DMS153 treated with DMSO at 0.1 percent for 48 hours (cell line): ENCODE measurements around the gene NAGK.
"Not testable (repeated sequence)": the region's sequence is repeated elsewhere in the genome, so short reads cannot be mapped to it uniquely, and the experiment has no call there.

Experiments
- DNase-seq: peaks from one replicate; lab custom pipeline; 2025; ENCODE audit not compliant: unreplicated experiment; lab: John Stamatoyannopoulos, UW

The NAGK gene

GRCh38 chr2:71068218-71069035, at the start of gene NAGK:
Gene NAGK, plus strand, starts transcription at chr2:71068648. Its CDS starts 36 bp downstream, at chr2:71068684.
- peak; percentile 94 for DNase-seq

GRCh38 chr2:71019989-71020388, 48.5 kb upstream of the NAGK start:
- not testable (repeated sequence) for DNase-seq

- DNase-seq: not testable (repeated sequence)
These were observed 47.1 kb upstream of the NAGK start for GRCh38 chr2:71021394-71021793.

GRCh38 chr2:71023553-71024243, 44.8 kb upstream of the NAGK start:
- DNase-seq: not testable (repeated sequence)

GRCh38 chr2:71036296-71036695, 32.2 kb upstream of the NAGK start:
- not testable (repeated sequence) for DNase-seq

GRCh38 chr2:71042287-71042686, 26.2 kb upstream of the NAGK start:
- DNase-seq: no peak

GRCh38 chr2:71043531-71044407, 24.7 kb upstream of the NAGK start:
- DNase-seq: no peak

GRCh38 chr2:71045151-71045550, 23.3 kb upstream of the NAGK start:
- DNase-seq: no peak

- no peak for DNase-seq
These were observed 22.4 kb upstream of the NAGK start for GRCh38 chr2:71045865-71046548.

- no peak for DNase-seq
These were observed 20.4 kb upstream of the NAGK start for GRCh38 chr2:71048096-71048495.

GRCh38 chr2:71049704-71050360, 18.6 kb upstream of the NAGK start:
- DNase-seq: not testable (repeated sequence)

- DNase-seq: not testable (repeated sequence)
These were observed 13.2 kb upstream of the NAGK start for GRCh38 chr2:71055206-71055740.

GRCh38 chr2:71060211-71060610, 8.2 kb upstream of the NAGK start:
- DNase-seq: no peak

- DNase-seq: no peak
These were observed 7.6 kb upstream of the NAGK start for GRCh38 chr2:71060871-71061270.

GRCh38 chr2:71063216-71063615, 5.2 kb upstream of the NAGK start:
- no peak for DNase-seq

- DNase-seq: no peak
These were observed 4.3 kb upstream of the NAGK start for GRCh38 chr2:71064110-71064611.

- DNase-seq: no peak
These were observed 3.5 kb upstream of the NAGK start for GRCh38 chr2:71064754-71065621.

- no peak for DNase-seq
These were observed 1.6 kb upstream of the NAGK start for GRCh38 chr2:71066856-71067255.
